ENCODE results near the gene MMP24OS. TPM values are rescaled to one million over a fixed set of nuclear protein-coding genes. Genes with fewer than 3 reads are reported as not detected.

Gene MMP24OS
- total RNA-seq, 1 experiment from 2014 or later: 59.6 TPM

DNA sequence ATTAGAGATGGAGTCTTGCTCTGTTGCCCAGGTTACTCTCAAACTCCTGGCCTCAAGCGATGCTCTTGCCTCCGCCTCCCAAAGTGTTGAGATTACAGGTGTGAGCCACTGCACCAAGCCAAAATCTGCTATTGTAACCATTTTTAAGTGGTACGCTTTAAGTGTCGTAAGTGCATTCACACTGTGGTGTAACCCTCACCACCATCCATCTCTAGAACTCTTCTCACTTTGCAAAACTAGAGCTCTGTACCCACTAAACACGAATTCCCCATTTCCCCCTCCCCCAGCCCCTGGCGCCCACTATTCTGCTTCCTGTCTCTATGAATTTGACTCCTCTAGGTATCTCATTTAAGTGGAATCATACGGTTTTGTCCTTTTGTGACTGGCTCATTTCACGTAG is 17.1 kb upstream of the MMP24OS start:
- H2AFZ ChIP-seq (ENCODE audit: low read depth, low read length, poor library complexity, severe bottlenecking): no peak overlapping the region
- H3K27me3 ChIP-seq (ENCODE audit: insufficient read depth, low read length): no peaks in the 10 kb centered on the region
- RAD21 ChIA-PET (ENCODE audit: low non-redundant PET in 1 of 2, low total read pairs in 2 of 2, uncharacterized antibody in 2 of 2, unreplicated experiment in 2 of 2): interaction anchor here in 1 of 2 experiments (0.8 kb wide), 1 partner anchor 11 kb away, joined by 3 read pairs; the partner anchor contains the start of gene EIF6
- H3K9me2 ChIP-seq (ENCODE audit: insufficient read depth): no peaks in the 10 kb centered on the region
- CTCF ChIA-PET: interaction anchor here (5.2 kb wide), 1 partner anchor 10 kb away, joined by 27 read pairs; no protein-coding TSS in a partner anchor
- no peak for DNase-seq (ENCODE audit: low read depth, low spot score)
- BruUV-seq (replicated peaks): no TSS peak
- H3K79me2 ChIP-seq (ENCODE audit: insufficient read depth, low read length): no peaks in the 10 kb centered on the region
- peaks cover 5 to 13% of the 10 kb centered on the region in 2 experiments; a peak in 2 of 4 replicates for H3K4me1 ChIP-seq (ENCODE audit: control insufficient read depth in 1 of 2, insufficient read depth in 2 of 2, low read length in 2 of 2)
- intact Hi-C loops (cut with micrococcal nuclease): no loop called here
- H3K36me3 ChIP-seq (ENCODE audit: control insufficient read depth in 1 of 2, insufficient read depth in 2 of 2, low read length in 2 of 2): no peaks in the 10 kb centered on the region
- POLR2A ChIA-PET: interaction anchor here (1.0 kb wide), 2 partner anchors 9 to 11 kb away, joined by 3 to 4 read pairs; no protein-coding TSS in a partner anchor
- H3K4me2 ChIP-seq (ENCODE audit: low read length): no peak overlapping the region
- ATAC-seq: no peak
- no peak overlapping the region for H3K27ac ChIP-seq (ENCODE audit: low read depth, low read length)
- H3K9ac ChIP-seq (ENCODE audit: low read length): no peak overlapping the region
- H3K4me3 ChIP-seq (replicated peaks in 1 of 2; ENCODE audit: low read depth in 1 of 2, low read length in 2 of 2): no peak overlapping the region
- TF ChIP-seq FOSL1 (IDR thresholded peaks at IDR 0.05; ENCODE audit: low read depth): no peak
- TF ChIP-seq SP1 (IDR thresholded peaks at IDR 0.05; ENCODE audit: low read depth): no peak
- TF ChIP-seq EGR1 (IDR thresholded peaks at IDR 0.05; ENCODE audit: low read depth): no peak
- TF ChIP-seq CEBPB (IDR thresholded peaks at IDR 0.05; ENCODE audit: low read depth): no peak
- TF ChIP-seq, protein P1, sequence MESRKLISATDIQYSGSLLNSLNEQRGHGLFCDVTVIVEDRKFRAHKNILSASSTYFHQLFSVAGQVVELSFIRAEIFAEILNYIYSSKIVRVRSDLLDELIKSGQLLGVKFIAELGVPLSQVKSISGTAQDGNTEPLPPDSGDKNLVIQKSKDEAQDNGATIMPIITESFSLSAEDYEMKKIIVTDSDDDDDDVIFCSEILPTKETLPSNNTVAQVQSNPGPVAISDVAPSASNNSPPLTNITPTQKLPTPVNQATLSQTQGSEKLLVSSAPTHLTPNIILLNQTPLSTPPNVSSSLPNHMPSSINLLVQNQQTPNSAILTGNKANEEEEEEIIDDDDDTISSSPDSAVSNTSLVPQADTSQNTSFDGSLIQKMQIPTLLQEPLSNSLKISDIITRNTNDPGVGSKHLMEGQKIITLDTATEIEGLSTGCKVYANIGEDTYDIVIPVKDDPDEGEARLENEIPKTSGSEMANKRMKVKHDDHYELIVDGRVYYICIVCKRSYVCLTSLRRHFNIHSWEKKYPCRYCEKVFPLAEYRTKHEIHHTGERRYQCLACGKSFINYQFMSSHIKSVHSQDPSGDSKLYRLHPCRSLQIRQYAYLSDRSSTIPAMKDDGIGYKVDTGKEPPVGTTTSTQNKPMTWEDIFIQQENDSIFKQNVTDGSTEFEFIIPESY (IDR thresholded peaks at IDR 0.05; ENCODE audit: extremely low read depth, insufficient replicate concordance, low read length): no peak
- TF ChIP-seq YY1 (IDR thresholded peaks at IDR 0.05; ENCODE audit: extremely low read depth, insufficient replicate concordance, low read depth, low read length): no peak
- no peak for TF ChIP-seq SIN3A (IDR thresholded peaks at IDR 0.05; ENCODE audit: low read depth)
- no peak for TF ChIP-seq EZH2phosphoT487 (IDR thresholded peaks at IDR 0.05; ENCODE audit: borderline replicate concordance)
- TF ChIP-seq, protein P2, sequence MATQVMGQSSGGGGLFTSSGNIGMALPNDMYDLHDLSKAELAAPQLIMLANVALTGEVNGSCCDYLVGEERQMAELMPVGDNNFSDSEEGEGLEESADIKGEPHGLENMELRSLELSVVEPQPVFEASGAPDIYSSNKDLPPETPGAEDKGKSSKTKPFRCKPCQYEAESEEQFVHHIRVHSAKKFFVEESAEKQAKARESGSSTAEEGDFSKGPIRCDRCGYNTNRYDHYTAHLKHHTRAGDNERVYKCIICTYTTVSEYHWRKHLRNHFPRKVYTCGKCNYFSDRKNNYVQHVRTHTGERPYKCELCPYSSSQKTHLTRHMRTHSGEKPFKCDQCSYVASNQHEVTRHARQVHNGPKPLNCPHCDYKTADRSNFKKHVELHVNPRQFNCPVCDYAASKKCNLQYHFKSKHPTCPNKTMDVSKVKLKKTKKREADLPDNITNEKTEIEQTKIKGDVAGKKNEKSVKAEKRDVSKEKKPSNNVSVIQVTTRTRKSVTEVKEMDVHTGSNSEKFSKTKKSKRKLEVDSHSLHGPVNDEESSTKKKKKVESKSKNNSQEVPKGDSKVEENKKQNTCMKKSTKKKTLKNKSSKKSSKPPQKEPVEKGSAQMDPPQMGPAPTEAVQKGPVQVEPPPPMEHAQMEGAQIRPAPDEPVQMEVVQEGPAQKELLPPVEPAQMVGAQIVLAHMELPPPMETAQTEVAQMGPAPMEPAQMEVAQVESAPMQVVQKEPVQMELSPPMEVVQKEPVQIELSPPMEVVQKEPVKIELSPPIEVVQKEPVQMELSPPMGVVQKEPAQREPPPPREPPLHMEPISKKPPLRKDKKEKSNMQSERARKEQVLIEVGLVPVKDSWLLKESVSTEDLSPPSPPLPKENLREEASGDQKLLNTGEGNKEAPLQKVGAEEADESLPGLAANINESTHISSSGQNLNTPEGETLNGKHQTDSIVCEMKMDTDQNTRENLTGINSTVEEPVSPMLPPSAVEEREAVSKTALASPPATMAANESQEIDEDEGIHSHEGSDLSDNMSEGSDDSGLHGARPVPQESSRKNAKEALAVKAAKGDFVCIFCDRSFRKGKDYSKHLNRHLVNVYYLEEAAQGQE (IDR thresholded peaks at IDR 0.05; ENCODE audit: low read depth): no peak
- TF ChIP-seq EZH2 (IDR thresholded peaks at IDR 0.05): no peak
- no peak for TF ChIP-seq POLR2AphosphoS5 (IDR thresholded peaks at IDR 0.05; ENCODE audit: low read depth, low read length)
- TF ChIP-seq ZNF274 (IDR thresholded peaks at IDR 0.05; ENCODE audit: low read depth, low read length): no peak
- no peak for TF ChIP-seq CBX3 (IDR thresholded peaks at IDR 0.05; ENCODE audit: low read depth)
- no peak for TF ChIP-seq ZFX (IDR thresholded peaks at IDR 0.05)
- TF ChIP-seq RAD21 (IDR thresholded peaks at IDR 0.05; ENCODE audit: low read depth): no peak
- no peak for TF ChIP-seq ELF1 (IDR thresholded peaks at IDR 0.05; ENCODE audit: borderline replicate concordance, low read depth)
- TF ChIP-seq, protein P3, sequence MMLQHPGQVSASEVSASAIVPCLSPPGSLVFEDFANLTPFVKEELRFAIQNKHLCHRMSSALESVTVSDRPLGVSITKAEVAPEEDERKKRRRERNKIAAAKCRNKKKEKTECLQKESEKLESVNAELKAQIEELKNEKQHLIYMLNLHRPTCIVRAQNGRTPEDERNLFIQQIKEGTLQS (IDR thresholded peaks at IDR 0.05): no peak
- no peak for TF ChIP-seq JUND (IDR thresholded peaks at IDR 0.05)
- no peaks in the 10 kb centered on the region for H3K9me3 ChIP-seq (ENCODE audit: control insufficient read depth in 1 of 2, insufficient read depth in 1 of 2, low read depth in 1 of 2, low read length in 2 of 2)
- H4K20me1 ChIP-seq (ENCODE audit: insufficient read depth): no peaks in the 10 kb centered on the region

Measured in HCT116 (cell line).